ENCODE results near the gene RASA3.
"Not testable (repeated sequence)": the region's sequence is repeated elsewhere in the genome, so short reads cannot be mapped to it uniquely, and the experiment has no call there.

RASA3 gene, protein sequence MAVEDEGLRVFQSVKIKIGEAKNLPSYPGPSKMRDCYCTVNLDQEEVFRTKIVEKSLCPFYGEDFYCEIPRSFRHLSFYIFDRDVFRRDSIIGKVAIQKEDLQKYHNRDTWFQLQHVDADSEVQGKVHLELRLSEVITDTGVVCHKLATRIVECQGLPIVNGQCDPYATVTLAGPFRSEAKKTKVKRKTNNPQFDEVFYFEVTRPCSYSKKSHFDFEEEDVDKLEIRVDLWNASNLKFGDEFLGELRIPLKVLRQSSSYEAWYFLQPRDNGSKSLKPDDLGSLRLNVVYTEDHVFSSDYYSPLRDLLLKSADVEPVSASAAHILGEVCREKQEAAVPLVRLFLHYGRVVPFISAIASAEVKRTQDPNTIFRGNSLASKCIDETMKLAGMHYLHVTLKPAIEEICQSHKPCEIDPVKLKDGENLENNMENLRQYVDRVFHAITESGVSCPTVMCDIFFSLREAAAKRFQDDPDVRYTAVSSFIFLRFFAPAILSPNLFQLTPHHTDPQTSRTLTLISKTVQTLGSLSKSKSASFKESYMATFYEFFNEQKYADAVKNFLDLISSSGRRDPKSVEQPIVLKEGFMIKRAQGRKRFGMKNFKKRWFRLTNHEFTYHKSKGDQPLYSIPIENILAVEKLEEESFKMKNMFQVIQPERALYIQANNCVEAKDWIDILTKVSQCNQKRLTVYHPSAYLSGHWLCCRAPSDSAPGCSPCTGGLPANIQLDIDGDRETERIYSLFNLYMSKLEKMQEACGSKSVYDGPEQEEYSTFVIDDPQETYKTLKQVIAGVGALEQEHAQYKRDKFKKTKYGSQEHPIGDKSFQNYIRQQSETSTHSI
- total RNA-seq = 271 to 356 reads per million in 2 donors

DNA sequence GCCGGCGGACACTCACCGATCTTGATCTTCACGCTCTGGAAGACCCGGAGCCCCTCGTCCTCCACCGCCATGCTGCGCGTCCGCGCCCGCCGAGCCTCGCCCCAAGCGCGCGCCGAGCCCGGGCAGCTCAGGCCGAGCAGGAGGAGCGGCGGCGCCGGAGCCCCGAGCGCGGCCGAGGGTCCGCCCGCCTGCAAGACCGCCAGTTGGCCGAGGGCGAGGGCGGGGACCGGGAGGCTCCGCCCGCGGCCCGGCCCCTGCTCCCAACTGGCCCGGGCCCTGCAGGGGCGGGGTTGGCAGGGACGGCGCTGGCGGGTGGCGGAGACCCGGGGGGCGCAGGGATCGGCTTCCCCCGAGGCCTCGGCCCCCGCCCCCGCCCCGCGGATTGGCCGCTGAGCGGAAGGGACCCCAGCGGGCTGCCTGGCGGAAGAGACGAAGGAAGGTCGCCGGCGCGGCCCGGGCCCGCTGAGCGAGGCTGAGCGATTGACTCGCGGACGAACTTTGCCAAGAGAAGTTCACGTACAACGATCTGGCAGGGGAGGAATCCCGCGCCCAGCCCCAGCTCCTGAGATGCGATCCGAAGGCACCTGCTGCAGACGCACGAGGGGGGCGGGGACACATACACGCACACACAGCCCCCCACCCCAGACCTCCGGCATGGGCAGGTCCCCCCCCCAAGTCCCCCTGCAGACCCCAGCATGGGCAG, at the start of gene RASA3:
TSS of gene RASA3 (minus strand) at position 205 of the 703 bp plus-strand sequence. CDS start at position 71, 134 bp downstream.
- DNase-seq = peak; percentile 60

DNA sequence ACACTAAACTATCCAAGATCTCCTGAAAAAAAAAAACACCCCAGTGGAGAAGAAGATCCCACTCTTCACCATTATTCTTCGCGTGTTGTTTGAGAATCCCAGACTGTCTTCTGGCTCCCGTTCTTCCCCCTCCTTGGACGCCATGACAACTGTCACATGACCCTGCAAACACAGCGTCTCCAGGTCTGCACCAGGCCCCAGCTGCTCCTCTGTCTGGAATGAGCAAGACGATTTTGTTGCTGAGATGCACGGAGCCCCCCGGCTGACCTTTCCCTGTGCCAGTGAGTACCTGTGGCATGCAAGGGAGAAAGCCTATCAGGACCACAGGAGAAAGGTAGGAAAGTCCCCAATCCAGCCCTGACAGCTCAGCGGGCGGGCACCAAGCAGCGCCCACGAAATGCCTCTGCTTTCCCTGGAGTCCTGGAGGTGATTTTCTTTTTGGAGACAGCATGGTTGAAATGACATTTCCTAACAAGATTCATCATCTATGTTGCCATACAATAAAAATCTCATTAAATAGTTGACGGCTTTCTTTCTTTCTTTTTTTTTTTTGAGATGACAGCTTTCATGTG, 46.8 kb upstream of the RASA3 start, which contains the start of gene CFAP97D2:
TSS of gene CFAP97D2 (plus strand) at position 171 of the 572 bp plus-strand sequence. CDS start at position 245, 74 bp downstream.
- DNase-seq = no peak

DNA sequence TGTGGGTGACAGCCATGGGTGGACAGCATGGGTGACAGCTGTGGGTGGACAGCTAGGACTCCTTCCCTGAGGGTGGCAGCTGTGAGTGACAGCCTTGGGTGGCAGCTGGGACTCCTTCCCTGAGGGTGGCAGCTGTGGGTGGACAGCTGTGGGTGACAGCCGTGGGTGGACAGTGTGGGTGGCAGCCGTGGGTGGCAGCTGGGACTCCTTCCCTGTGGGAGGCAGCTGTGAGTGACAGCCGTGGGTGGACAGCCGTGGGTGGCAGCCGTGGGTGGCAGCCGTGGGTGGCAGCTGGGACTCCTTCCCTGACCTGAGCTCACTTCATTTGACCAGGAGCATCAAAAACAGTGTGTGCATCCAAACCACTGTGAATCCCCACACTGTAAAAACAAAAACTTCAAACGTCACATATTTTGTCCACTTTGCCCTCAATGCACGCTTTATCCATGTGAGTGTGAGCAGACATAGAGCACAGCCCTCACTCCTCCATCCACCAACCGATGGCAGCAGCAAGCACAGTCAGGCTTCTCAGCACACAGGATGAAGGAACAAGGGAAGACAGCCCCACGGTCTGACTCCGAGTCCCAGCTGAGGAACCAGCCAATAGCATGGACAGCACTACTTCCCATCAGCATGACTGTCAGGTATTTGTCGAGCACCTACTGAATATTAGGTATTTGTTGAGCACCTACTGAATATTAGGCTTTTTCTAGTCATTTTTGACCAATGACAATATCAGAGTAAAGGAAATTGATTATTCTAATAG, 45.0 kb upstream of the RASA3 start:
- no peak for DNase-seq

DNA sequence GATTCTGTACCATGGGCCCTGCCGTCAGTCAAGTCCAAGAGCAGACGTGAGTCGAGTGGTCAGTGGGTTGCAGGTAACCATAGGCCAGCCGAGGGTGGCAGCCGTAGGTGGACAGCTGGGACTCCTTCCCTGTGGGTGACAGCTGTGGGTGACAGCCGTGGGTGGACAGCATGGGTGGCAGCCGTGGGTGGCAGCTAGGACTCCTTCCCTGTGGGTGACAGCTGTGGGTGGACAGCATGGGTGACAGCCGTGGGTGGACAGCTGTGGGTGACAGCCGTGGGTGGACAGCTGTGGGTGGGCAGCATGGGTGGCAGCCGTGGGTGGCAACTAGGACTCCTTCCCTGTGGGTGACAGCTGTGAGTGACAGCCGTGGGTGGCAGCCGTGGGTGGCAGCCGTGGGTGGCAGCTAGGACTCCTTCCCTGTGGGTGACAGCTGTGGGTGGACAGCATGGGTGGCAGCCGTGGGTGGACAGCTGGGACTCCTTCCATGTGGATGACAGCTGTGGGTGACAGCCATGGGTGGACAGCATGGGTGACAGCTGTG, 44.0 kb upstream of the RASA3 start:
- DNase-seq = not testable (repeated sequence)

DNA sequence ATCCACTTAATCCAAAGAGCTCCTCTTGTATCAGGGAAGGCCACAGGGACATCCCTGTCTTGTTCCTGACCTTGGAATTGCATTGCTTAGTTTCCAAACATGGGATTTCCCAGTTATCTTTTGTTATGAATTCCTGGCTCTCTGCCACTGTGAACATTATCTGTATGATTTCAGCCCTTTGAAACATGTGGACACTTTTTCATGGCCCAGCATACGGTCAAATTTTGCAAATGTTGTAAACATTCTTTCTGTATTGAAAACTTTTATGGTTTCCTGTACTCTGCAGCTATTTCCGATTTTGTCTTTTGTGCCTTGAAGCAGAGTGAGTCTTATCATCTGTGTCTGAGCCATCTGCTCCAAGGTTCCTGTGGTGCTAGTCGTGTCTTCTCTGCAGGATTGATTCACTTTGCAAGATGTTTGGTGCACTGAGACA, 42.1 kb upstream of the RASA3 start:
- DNase-seq = no peak

DNA sequence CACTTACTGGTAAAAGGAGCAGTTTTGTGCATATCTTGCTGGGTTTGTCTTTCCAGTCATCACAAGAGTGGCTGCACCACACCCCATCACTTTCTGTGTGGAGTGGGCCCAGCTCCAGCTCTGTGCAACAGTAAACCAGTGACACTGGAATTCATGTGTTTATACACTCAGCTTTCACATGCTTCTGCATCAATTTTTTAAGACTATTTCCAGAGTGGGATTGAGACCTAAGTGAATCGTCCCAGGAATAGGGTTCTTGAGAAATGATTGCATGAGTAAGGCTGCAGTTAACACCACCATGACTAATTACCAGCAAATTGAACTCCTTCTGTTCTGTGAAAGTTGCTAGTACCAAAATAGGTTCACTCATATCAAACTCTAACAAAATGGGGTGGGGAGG, 41.3 kb upstream of the RASA3 start:
- no peak for DNase-seq

DNA sequence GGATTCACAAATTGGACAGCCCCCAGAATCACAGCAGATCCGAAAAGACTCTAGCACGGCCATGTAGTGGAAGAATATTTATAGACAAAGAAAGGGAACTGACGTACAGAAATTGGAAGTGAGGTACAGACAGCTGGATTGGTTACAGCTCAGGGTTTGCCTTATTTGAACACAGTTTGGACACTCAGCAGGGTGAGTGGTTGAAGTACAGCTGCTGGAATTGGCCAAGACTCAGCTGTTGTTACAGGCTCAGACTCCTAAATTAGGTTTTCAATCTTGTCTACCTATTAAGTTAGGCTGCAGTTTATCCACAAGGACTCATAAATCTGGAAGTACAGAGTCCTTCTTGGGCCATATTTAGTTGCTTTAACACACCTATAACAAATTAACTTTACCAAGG, 40.8 kb upstream of the RASA3 start:
- no peak for DNase-seq

DNA sequence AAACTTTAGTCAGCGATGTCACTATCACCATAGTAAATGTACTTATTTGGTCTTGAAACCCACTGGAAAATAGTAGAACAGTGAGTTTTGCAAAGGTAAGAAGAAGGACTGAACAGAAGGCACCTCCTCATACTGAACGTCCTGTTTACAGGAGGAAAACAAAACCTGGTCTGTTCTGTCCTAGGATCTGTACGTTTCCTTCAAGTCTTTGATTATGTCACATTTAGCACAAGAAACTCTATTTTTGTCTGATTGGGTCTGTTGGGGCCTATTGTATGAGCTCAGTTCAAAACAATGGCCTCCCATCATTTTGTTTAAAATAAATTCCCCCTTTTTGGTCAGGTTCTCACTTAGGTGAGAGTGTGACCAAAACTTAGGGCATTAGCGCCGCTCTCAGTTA, 35.5 kb upstream of the RASA3 start:
- DNase-seq = no peak

DNA sequence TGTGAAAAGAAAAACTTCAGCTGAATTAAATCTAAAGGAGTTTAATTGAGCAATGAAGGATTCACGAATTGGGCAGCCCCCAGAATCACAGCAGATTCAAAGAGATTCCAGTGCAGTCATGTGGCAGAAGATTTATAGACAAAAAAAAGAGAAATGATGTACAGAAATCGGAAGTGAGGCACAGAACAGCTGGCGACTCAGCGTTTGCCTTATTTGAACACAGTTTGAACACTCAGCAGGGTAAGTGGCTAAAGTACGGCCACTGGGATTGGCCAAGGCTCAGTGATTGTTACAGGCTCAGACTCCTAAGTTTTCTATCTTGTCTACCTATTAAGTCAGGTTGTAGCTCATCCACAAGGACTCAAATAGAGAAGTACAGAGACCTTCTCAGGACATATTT, 35.0 kb upstream of the RASA3 start:
- DNase-seq = no peak

DNA sequence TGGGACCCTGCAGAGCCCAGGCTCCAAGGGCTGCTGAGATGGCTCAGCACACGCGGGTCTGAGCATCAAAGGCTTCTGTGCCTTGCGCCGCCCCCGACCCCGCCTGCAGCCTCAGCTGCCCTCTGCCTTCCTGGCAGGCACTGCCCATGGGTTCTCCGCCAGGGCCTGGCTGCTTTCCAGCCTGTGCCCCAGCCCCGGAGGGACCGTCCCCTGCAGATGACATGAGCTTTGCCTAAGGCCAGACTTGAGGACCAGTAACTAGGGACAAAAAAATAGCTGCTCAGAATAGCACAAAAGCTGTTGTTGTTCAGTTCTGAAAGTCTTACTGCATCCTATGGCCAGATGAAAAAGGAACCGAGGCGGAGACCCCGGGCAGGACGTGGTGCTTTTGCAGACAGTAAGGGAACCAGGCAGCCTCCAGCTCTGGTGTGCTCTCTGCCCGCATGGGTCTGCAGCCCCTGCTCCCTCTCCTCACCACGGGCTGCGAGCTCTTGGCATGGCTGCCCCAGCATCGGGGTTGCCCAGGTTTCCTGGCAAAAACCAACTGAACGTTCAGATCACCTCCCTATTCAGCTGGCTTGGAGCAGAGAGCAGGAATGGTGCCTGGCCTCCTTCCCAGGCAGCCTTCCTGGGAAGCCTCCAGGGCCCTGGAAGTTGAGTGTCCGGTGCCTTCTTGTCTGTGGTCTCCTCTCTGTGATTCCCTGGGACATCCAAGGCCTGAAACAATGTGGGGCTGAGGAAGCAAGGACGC, 34.1 kb upstream of the RASA3 start:
- DNase-seq = no peak

DNA sequence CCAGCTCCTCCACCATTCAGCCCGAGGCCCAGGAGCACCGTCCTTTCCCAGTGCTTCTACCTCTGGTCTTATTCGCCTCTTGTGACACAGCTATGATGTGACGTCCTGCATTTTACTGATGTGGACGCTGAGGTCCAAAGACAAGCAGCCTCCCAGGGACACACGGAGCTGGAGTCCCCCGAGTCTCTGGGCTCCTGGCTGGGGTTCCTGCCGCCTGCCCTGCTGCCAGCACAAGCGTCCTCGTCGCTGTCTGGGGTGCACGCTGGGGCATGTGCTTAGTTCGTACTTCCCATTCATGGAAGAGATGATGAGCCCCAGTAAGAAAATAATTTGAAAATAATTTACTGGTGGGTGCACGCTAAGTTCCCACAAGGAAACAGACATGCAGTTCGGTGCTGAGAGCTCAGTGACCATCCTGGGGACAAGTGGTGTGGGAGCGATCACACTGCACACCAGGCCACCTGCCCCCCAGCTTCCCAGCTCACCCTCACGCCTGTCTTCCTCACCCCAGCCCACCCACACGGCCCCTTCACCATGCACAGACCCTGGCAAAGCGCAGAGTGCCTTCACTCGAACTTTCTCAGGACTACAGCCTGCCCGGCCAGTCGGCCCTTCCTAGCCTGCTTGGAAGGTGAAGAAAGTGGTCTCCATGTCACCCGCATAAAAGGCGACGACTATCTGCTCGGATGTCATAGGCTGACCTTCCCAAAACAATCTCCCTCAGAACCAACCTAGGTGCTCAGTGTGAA, 32.4 kb upstream of the RASA3 start:
- DNase-seq = no peak

DNA sequence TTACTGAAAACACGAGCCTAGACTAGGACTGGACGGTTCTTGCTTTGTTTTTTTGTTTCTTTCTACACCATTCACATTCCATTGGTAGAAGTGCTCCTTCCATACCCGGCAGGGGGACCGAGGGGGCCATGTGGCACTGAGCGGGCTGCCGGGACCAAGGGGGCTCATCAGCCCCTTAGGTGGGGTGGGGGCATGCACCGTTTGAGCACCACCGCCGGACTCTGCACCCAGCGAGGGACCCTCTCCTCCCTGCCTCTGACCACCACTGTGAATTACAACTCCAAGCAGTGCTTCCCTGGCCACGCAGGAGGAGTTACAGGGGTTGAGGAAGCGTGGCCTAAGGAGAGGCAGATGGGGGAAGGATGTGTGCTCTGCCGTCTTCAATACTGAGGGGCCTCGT, 31.6 kb upstream of the RASA3 start:
- DNase-seq = no peak

DNA sequence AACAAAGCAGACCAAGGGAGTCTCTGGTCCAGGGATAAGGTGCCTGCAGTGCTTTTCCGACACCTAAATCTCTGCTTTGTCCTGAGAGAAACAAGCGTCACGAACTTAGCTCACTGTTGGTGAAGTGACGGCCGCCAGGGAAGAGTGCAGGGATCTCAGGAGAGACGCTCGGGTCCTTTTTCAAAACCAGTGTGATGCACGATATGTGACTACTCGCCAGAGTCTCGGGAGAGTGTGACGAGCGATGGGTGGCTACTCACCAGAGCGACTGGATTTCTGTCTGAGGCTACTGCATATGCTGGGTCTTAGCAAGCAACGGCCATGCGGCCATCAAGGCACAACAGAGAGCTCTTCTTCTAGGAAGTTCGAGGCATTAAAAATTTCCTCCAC, 30.1 kb upstream of the RASA3 start:
- DNase-seq = no peak

DNA sequence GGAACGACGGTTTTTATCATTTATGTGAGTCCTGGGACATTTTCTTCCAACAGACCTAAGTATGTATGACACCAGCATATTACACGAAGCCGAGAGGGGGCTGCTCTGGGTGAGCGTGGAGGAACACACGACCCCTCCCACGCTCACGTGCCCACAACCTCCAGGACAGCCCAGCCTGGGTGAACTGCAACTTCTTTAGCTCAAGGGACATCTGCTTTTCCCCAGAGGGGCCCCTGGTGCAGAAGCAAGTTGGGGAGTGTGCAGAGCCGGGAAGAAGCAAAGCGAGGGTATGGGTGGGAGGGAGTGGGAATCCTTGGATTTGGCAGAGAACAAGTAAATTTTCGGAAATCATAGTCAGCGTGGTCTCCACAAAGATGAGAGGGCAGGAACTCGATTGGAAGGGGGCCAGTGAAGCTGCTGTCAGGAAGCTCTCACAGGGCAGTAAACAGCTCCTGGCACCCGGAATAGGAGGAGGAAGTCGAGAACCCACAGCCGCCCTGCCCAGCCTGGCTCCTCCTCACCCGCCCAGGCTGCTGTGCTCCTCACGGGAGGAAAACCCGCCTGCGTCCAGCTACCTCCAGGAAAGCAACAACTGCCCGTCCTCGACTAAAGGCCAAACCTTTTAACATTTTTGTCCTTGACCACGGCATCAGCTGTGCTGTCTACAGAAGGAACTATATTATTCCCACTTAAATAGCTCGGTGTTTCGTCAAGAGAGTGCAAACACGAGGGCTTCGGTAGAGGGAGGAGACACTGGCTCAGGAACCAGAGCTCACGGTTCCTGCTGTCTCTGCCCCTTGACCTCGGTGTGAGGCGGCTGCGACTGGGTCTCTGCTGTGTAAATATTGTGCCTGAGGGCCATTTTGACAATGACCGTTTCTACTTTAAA, 29.5 kb upstream of the RASA3 start:
- no peak for DNase-seq

DNA sequence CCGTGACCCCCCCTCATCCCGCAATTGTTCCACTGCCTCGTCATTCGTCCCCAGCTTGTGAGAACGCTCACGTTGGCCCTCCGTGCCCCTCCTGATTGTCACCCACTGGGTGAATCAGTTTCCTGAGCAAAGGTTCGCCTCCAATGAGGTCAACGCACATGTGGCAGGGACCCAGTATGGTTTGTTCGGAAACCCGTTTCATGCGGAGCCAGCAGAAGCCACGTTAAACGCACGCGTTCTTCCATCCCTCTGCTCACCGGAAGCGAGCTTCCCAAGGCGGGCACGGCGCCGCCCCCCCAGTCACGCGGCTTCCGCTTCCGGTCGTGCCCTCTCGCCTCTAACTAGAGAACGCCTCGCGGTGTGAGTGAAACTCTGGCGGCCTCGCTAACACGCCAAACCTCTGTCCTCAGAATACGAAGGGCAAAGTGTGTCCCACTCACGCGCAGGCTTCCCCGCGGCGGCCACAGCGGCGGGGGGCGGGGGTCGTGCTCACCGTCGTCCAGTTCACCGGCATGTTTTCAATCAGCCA, 28.7 kb upstream of the RASA3 start:
- no peak for DNase-seq

DNA sequence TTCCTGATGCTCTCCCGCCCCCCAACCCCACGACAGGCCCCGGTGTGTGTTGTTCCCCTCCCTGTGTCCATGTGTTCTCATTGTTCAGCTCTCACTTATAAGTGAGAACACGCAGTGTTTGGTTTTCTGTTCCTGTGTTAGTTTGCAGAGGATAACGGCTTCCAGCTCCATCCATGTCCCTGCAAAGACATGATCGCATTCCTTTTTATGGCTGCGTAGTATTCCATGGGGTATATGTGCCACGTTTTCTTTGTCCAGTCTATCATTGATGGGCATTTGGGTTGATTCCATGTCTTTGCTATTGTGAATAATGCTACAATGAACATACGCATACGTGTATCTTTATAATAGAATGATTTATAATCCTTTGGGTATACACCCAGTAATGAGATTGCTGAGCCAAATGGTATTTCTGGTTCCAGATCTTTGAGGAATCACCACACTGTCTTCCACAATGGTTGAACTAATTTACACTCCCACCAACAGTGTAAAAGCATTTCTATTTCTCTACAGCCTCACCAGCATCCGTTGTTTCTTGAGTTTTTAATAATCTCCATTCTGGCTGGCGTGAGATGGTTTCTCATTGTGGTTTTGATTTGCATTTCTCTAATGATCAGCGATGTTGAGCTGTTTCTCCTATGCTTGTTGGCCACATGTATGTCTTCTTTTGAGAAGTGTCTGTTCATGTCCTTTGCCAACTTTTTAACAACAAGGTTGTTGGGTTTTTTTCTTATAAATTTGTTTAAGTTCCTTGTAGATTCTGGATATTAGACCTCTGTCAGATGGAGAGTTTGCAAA, 26.6 kb upstream of the RASA3 start:
- DNase-seq = not testable (repeated sequence)

DNA sequence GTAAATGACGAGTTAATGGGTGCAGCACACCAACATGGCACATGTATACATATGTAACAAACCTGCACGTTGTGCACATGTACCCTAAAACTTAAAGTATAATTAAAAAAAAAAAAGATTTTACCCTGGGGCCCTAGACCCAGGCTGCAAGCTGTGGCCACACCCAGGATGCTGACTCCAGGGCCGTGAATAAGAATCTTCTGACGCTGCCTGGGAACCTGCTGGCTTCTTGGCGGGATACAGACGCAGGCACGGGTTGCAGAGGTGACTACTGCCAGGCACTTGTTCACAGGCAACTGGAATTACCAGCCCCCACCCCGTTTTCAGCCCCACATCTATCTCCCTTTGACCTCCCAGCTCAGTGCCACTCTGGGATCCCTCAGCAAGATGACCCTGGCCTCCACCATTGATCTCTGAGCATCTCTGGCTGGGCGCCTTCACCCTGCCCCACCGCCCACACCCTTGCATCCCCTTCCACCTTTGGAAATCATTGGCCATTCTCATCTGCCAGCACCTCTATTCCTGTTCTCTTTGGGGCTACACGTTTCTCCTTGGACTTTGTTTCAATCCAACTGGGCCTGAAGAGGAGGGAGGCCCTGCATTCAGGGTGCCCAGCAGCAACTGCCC, 25.6 kb upstream of the RASA3 start:
- DNase-seq = no peak

Data from activated gamma-delta T cell (primary cell).